Epidermal melanocyte (primary cell): Measurements from ENCODE around the gene NSUN7.
"Not testable (repeated sequence)": the region's sequence is repeated elsewhere in the genome, so short reads cannot be mapped to it uniquely, and the experiment has no call there.

Experiments
- DNase-seq: peaks from one replicate; pipeline ENCODE4 v3.0.0; 2011; ENCODE audit warnings: low spot score; ENCODE audit not compliant: insufficient read length

Gene NSUN7

GRCh38 chr4:40812856-40813255 lies 63.1 kb downstream of the NSUN7 start:
- no peak for DNase-seq

GRCh38 chr4:40817157-40817556 lies 67.4 kb downstream of the NSUN7 start:
- DNase-seq: not testable (repeated sequence)

GRCh38 chr4:40820101-40820500 lies 70.3 kb downstream of the NSUN7 start:
- DNase-seq: no peak

GRCh38 chr4:40822420-40823166 lies 72.8 kb downstream of the NSUN7 start:
- DNase-seq: no peak

GRCh38 chr4:40825014-40825838 lies 75.5 kb downstream of the NSUN7 start:
- no peak for DNase-seq

GRCh38 chr4:40826821-40827220 lies 77.1 kb downstream of the NSUN7 start:
- DNase-seq: no peak

- DNase-seq: no peak
These were observed 78.0 kb downstream of the NSUN7 start for GRCh38 chr4:40827758-40828157.

- no peak for DNase-seq
These were observed 78.9 kb downstream of the NSUN7 start for GRCh38 chr4:40828661-40829060.

- DNase-seq: no peak
These were observed 79.8 kb downstream of the NSUN7 start for GRCh38 chr4:40829586-40829985.

- no peak for DNase-seq
These were observed 81.6 kb downstream of the NSUN7 start for GRCh38 chr4:40831146-40831907.

- no peak for DNase-seq
These were observed 82.4 kb downstream of the NSUN7 start for GRCh38 chr4:40832175-40832574.

GRCh38 chr4:40833212-40833611 lies 83.5 kb downstream of the NSUN7 start:
- no peak for DNase-seq

- peak; percentile 6 for DNase-seq
These were observed 87.5 kb downstream of the NSUN7 start for GRCh38 chr4:40837094-40837870.

- DNase-seq: peak; percentile 11
These were observed 89.0 kb downstream of the NSUN7 start for GRCh38 chr4:40838742-40839141.

- peak; percentile 3 for DNase-seq
These were observed 90.7 kb downstream of the NSUN7 start for GRCh38 chr4:40840255-40840984.

- peak; percentile 16 for DNase-seq
These were observed 91.3 kb downstream of the NSUN7 start for GRCh38 chr4:40840985-40841571.

GRCh38 chr4:40842318-40842717 lies 92.6 kb downstream of the NSUN7 start:
- DNase-seq: no peak

- DNase-seq: peak; percentile 27
These were observed 93.1 kb downstream of the NSUN7 start for GRCh38 chr4:40842725-40843423.

GRCh38 chr4:40843696-40844095 lies 93.9 kb downstream of the NSUN7 start:
- no peak for DNase-seq
